Mesothelial cell of epicardium (in vitro differentiated cells): ENCODE measurements around the gene CCDC154. TPM values are rescaled to one million over a fixed set of nuclear protein-coding genes. Genes with fewer than 3 reads are reported as not detected.

ENCODE experiments used
- DNase-seq, 2 experiments: peaks; one replicate each; pipeline ENCODE4 v3.0.0; 2021; ENCODE audit warnings: low spot score in 2 of 2; ENCODE audit not compliant: unreplicated experiment in 2 of 2
- H3K27ac Mint-ChIP-seq: 2 replicates; pipeline ENCODE4 v1.8.0; 2021; ENCODE audit warnings: mixed read lengths
- H3K27me3 Mint-ChIP-seq: 2 replicates; pipeline ENCODE4 v1.8.0; 2021; ENCODE audit warnings: low read depth, mixed read lengths
- H3K36me3 Mint-ChIP-seq: 2 replicates; pipeline ENCODE4 v1.8.0; 2021; ENCODE audit warnings: mixed read lengths
- H3K4me1 Mint-ChIP-seq: 2 replicates; pipeline ENCODE4 v1.8.0; 2021; ENCODE audit warnings: mixed read lengths
- H3K4me3 Mint-ChIP-seq: 2 replicates; pipeline ENCODE4 v1.8.0; 2021; ENCODE audit warnings: mild to moderate bottlenecking, moderate library complexity, mixed read lengths
- H3K9me3 Mint-ChIP-seq: 2 replicates; pipeline ENCODE4 v1.8.0; 2021; ENCODE audit warnings: mixed read lengths
- CTCF ChIP-seq: fragments of 200-600 bp; sonication (generic); IDR thresholded peaks from one replicate; pipeline ENCODE4 v1.5.0; 2021; ENCODE audit warnings: antibody characterized with exemption; ENCODE audit not compliant: unreplicated experiment
- total RNA-seq: library from RNA; stranded (reverse); gene quantifications from 3 replicates; pipeline ENCODE4 v1.2.1, GENCODE V29; 2021

The CCDC154 gene
- total RNA-seq, 1 donor from 2014 or later = 5.6 TPM

DNA sequence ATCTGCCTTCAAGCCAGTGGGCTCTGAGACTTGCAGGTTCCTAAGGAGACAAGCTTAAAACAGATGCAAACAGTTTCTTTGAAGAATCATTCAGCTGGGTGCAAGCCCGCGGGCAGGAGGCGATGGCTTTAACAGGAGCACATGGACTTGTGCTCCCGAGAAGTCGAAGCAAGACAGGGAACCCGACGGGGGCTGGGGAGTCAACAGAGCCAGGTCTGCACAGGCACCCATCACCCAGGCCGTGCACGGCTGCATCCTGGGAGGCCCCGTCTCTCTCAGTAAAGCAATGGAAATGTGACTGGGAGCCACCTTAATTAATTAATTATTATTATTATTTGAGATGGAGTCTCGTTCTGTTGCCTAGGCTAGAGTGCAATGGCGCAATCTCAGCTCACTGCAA is 44.7 kb upstream of the CCDC154 start:
- DNase-seq = no peak
- Mint-ChIP-seq H3K36me3 (no peaks in the 10 kb centered on the region), H3K4me1 (peaks cover 9% of the 10 kb centered on the region), H3K27ac (no peak overlapping the region), H3K27me3 (peaks cover 5% of the 10 kb centered on the region), H3K4me3 (no peak overlapping the region), H3K9me3 (no peaks in the 10 kb centered on the region)
- no peak for TF ChIP-seq CTCF

DNA sequence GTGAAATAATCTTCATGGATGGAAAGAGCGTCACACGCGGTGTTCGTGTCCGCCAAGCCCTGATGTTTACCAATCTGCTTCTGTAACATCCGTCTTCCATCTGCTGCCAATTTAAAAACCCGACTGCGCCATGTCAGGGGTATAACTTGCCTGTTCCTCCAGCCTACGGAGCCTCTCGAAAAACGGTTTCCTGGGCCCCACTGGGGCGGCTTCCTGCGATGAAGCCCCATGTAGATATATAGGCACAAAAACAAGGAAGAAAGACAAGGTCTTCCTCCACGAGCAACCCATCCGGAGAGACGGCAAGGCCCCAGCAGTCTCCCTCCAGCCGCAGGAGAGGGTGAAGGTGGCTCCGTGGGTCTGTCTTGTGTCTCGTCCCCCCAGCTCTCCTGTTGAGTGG is 44.3 kb upstream of the CCDC154 start, which contains the start of gene PTX4:
Gene PTX4, minus strand, starts transcription at position 326 of the 400 bp plus-strand sequence. Its CDS starts 35 bp downstream, at position 291.
- Mint-ChIP-seq H3K9me3 (no peaks in the 10 kb centered on the region), H3K27me3 (peaks cover 8% of the 10 kb centered on the region), H3K4me3 (no peak within 1 kb of the TSS), H3K27ac (no peak within 1 kb of the TSS), H3K4me1 (peaks cover 7% of the 10 kb centered on the region), H3K36me3 (no peaks in the 10 kb centered on the region)
- no peak for DNase-seq
- no peak for TF ChIP-seq CTCF

DNA sequence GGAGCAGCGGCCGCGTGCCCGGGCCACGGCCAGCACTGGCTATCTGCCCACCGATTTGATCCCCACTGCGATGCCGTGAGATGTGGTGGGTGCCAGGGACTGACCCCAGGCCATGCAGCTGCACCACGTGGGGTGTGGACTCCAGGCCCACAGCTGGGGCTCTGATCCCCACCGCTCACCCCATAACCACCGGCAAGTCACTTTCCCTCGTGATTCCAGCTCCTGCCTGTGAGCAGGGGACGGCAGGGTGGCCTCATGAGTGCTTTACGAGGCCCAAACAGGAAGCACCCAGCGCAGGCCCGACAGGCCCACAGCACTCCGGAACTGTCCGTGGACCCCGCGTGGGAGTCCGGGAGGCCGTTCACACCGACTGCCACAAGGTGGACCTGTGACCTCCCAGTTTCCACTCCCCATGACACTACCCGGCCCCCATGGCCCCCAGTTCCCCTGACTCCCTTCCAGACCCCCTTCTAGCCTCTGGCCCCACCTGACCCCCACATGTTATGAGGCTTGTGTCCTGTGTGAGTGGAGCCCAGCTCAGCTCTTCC is 43.8 kb upstream of the CCDC154 start:
- Mint-ChIP-seq H3K4me1 (peaks cover 7% of the 10 kb centered on the region), H3K27ac (no peak overlapping the region), H3K9me3 (no peaks in the 10 kb centered on the region), H3K36me3 (no peaks in the 10 kb centered on the region), H3K4me3 (no peak overlapping the region), H3K27me3 (peaks cover 9% of the 10 kb centered on the region)
- no peak for DNase-seq
- TF ChIP-seq CTCF = no peak

DNA sequence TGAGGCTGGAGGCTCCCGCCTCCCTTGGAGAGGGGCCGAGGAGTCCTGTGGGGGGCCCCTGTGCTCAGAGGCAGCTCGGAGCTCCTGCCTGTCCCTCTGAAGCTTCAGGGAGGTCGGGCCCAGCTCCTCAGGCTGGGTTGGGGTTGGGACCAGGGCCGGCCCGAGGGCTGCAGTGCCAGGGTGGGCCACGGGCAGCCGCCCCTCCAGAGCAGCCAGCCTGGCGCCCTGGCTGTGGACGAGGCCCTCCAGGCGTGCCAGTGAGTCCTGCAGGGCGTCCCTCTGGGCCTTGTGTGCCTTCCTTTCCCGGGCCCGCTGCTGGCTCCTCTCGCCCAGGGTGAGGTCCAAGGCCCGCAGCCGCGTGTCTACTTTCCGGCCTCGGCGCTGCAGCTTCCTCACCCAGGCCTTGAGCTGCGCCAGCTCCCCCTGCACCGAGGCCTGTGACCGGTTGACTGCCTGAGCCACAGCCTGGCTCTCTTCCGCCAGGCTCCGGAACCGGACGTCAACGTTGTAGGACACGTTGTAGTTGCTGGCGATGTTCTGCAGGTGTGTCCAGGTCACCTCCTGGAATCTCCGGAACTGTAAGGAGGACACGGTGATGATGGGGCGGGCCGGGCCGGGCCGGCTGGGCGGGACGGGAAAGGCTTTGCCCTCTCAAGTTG is 43.2 kb upstream of the CCDC154 start:
- H3K36me3 Mint-ChIP-seq = no peaks in the 10 kb centered on the region
- peaks cover 1% of the 10 kb centered on the region for H3K4me1 Mint-ChIP-seq
- no peak for TF ChIP-seq CTCF
- no peaks in the 10 kb centered on the region for H3K9me3 Mint-ChIP-seq
- no peak overlapping the region for H3K27ac Mint-ChIP-seq
- H3K4me3 Mint-ChIP-seq = no peak overlapping the region
- peaks cover 9% of the 10 kb centered on the region for H3K27me3 Mint-ChIP-seq
- no peak for DNase-seq

- Mint-ChIP-seq H3K9me3 (no peaks in the 10 kb centered on the region), H3K4me1 (no peaks in the 10 kb centered on the region), H3K27ac (no peak overlapping the region), H3K4me3 (no peak overlapping the region), H3K27me3 (peaks cover 9% of the 10 kb centered on the region), H3K36me3 (no peaks in the 10 kb centered on the region)
- no peak for DNase-seq
- TF ChIP-seq CTCF = no peak
Observed at GRCh38 chr16:1486551-1487390, 42.4 kb upstream of the CCDC154 start.
